AG04450 (cell line): Measurements from ENCODE around the gene SPAG6. TPM values are rescaled to one million over a fixed set of nuclear protein-coding genes. Genes with fewer than 3 reads are reported as not detected.
A peak's percentile ranks its signal among the peaks of the same experiment; 100 is the strongest.

Experiments
- CTCF ChIA-PET: fragments of 300-600, 350-600 bp; formaldehyde crosslinking; extraction: SDS; loops from one replicate; lab custom pipeline; 2022; ENCODE audit warnings: antibody characterized with exemption, inconsistent platforms; lab: Charles Lee
- POLR2A ChIA-PET: fragments of 350-600 bp; formaldehyde crosslinking; extraction: SDS; loops from one replicate; lab custom pipeline; 2021; ENCODE audit warnings: antibody characterized with exemption, inconsistent platforms; lab: Yijun Ruan, JAX
- DNase-seq: peaks from one replicate; pipeline ENCODE4 v3.0.0-alpha.2; 2011; ENCODE audit warnings: low read depth, low spot score
- H3K27ac ChIP-seq: one replicate; pipeline ENCODE4 v1.5.1; 2012; ENCODE audit warnings: low read depth, low read length, control low read depth
- H3K27me3 ChIP-seq: one replicate; pipeline ENCODE4 v1.6.0; 2012; ENCODE audit warnings: low read length; ENCODE audit not compliant: control insufficient read depth, insufficient read depth
- H3K4me3 ChIP-seq: 2 replicates; pipeline ENCODE4 v1.5.1; 2011; ENCODE audit warnings: mild to moderate bottlenecking, low read depth, low read length, control low read depth
- H3K9me3 ChIP-seq: 2 replicates; pipeline ENCODE4 v1.5.1; 2012; ENCODE audit warnings: low read length; ENCODE audit not compliant: control insufficient read depth, insufficient read depth
- polyA plus RNA-seq: library from polyadenylated mRNA; depleted of rRNA; stranded (reverse); fragments of >200 nt; gene quantifications from 2 replicates; pipeline ENCODE4 v1.2.3, GENCODE V29; 2011
- TF ChIP-seq, protein P1 (sequence below): IDR thresholded peaks from 2 replicates; pipeline ENCODE4 v1.5.1; 2011; ENCODE audit warnings: low read depth, low read length, control low read depth, inconsistent platforms

The SPAG6 gene
- polyA plus RNA-seq, 1 experiment, result not detected

DNA sequence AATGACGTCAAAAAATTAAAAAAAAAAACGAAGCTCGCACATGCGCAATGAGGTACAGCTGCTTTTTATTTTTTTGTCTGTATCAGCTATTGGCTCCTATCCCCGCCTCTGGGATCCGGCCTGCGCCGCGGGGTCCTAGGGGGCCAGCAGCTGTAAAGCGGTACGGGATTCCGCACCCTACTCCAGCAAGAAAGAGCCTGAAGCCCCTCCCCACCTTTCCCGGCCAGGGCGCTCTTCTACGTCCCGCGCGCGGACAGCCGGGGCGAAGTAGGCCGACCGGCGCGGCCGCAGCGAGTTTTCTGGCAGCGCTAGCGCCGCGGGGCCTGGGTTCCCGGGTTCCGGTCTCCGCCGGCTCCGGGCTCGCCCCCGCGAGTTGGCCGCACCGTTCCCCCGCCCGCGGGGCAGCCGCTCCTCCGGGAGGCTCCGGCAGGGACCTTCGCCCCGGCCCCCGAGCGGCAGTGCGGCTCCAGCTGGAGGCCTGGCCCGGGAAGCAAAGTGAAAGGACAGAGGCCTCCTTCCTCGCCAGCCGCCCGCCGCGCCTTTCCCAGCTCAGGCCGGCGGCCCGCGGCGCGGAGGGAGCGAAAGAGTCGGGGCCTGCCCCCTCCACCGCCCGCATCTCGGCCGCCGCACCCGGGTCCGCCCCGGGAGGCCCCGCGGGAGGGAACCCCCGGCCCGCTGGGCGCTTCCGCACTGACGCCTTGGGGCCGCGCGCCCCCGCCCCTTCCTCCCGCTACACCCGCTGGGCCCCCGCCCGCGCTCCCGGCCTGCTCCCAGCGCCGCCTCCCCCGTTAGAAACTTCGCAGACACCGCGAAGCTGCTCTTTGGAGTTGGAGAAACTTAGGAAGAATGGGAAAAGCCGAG, 4.7 kb upstream of the SPAG6 start:
- TF ChIP-seq, protein P1, sequence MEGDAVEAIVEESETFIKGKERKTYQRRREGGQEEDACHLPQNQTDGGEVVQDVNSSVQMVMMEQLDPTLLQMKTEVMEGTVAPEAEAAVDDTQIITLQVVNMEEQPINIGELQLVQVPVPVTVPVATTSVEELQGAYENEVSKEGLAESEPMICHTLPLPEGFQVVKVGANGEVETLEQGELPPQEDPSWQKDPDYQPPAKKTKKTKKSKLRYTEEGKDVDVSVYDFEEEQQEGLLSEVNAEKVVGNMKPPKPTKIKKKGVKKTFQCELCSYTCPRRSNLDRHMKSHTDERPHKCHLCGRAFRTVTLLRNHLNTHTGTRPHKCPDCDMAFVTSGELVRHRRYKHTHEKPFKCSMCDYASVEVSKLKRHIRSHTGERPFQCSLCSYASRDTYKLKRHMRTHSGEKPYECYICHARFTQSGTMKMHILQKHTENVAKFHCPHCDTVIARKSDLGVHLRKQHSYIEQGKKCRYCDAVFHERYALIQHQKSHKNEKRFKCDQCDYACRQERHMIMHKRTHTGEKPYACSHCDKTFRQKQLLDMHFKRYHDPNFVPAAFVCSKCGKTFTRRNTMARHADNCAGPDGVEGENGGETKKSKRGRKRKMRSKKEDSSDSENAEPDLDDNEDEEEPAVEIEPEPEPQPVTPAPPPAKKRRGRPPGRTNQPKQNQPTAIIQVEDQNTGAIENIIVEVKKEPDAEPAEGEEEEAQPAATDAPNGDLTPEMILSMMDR, result no peak
- peaks cover 76% of the 10 kb centered on the region for H3K27me3 ChIP-seq
- CTCF ChIA-PET, result interaction anchor here (0.5 to 1.2 kb wide), 5 partner anchors 86 to 649 kb away, joined by 3 to 5 read pairs (median 4); no protein-coding TSS in a partner anchor
- H3K9me3 ChIP-seq, result peaks cover 12% of the 10 kb centered on the region
- peak overlapping the region; percentile 73 for H3K4me3 ChIP-seq
- POLR2A ChIA-PET, result interaction anchor here (0.7 to 2.5 kb wide), 8 partner anchors 14 to 648 kb away, joined by 3 to 19 read pairs (median 4); partner anchors contain the start of genes BMI1 and COMMD3
- peak overlapping the region; percentile 87 for H3K27ac ChIP-seq
- peak; percentile 55 for DNase-seq

DNA sequence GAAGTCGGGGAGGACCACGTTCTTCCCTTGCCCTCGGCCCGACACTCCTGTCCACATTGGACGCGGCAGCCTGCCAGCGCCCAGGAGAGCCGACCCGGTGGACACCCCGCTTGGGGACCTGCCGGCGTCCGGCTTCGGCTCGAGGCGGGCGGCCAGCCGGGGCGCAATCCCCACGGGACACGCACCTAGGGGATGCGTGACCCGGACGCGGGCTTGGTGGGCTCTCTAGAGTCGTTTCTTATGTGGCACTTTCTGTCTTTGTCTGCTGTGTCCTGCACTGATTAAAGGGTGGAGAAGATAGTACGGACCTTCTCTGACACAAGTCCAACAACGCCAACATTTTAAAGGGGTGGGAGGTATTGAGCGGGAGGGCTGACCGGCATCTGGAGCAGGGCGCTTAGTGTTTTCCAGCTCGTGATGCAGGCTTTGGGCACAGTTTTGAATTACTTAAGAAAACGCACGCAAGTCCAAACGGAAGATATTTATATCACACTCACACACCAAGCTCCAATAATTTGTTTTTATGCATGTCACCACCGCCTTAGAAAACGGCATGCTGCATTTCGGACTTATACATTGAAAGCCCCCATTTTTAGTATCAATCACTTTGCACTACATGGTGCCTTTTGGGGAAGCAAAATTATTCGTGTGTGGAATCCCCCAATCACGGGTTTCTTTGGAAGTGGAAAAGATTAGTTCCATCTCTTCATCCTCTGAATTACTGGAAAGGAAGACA, 3.9 kb upstream of the SPAG6 start:
- POLR2A ChIA-PET, result interaction anchor here (0.8 to 2.5 kb wide), 3 partner anchors 25 to 614 kb away, joined by 3 to 19 read pairs (median 5); partner anchors contain the start of gene COMMD3
- Histone ChIP-seq H3K27ac (no peak overlapping the region), H3K27me3 (peaks cover 76% of the 10 kb centered on the region), H3K9me3 (peaks cover 9% of the 10 kb centered on the region; the same call in 1 of the 2 replicates), H3K4me3 (peak overlapping the region; percentile 73)
- TF ChIP-seq, protein P1, result no peak
- CTCF ChIA-PET, result no interaction called here
- no peak for DNase-seq

DNA sequence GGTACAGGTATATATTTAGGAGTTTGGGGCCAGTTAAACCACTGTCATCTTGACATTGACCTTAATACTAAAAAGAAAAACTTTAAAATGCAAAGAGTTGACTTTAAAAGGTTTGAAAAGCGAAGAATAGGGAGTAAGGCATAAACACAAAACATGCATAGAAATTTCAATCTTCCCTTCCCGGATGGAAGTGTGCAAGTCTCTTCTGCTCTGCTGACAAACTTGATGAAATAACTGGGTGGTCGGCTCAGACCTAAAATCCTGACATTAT, 3.4 kb upstream of the SPAG6 start:
- Histone ChIP-seq H3K4me3 (no peak overlapping the region), H3K27me3 (peaks cover 76% of the 10 kb centered on the region), H3K27ac (no peak overlapping the region), H3K9me3 (peaks cover 9% of the 10 kb centered on the region; the same call in 1 of the 2 replicates)
- ChIA-PET CTCF (no interaction called here), POLR2A (interaction anchor here (0.8 to 2.5 kb wide), 3 partner anchors 26 to 614 kb away, joined by 3 to 19 read pairs (median 5); partner anchors contain the start of gene COMMD3)
- TF ChIP-seq, protein P1, result no peak
- no peak for DNase-seq

DNA sequence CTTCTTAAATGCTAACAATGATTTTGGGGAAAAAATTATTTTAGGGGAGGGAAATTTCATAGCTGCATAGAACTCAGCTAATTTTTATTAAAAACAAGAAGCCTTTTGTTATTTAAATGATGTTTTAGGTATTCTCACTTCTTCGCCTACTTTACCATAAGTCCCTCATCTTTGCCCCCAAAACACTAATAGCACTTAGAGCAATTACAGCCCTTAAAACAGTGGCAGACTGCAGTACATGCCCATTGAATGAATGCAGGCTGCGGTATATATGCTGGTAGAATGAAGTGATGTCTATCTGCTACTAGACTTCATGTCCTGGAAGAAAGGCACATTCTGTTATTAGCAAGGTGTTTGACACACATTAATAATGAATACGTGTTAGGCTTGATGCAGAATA, 2.9 kb upstream of the SPAG6 start:
- no peak overlapping the region for H3K27ac ChIP-seq
- CTCF ChIA-PET, result interaction anchor here (0.7 to 1.4 kb wide), 2 partner anchors 101 to 232 kb away, joined by 3 to 4 read pairs; no protein-coding TSS in a partner anchor
- POLR2A ChIA-PET, result interaction anchor here (1.6 kb wide), 1 partner anchor 94 kb away, joined by 3 read pairs; no protein-coding TSS in a partner anchor
- DNase-seq, result no peak
- TF ChIP-seq, protein P1, result no peak
- peaks cover 76% of the 10 kb centered on the region for H3K27me3 ChIP-seq
- peaks cover 9% of the 10 kb centered on the region; the same call in 1 of the 2 replicates for H3K9me3 ChIP-seq
- no peak overlapping the region for H3K4me3 ChIP-seq
